Measurements from ENCODE around the gene IL15RA.
A peak's percentile ranks its signal among the peaks of the same experiment; 100 is the strongest.

Gene IL15RA

DNA sequence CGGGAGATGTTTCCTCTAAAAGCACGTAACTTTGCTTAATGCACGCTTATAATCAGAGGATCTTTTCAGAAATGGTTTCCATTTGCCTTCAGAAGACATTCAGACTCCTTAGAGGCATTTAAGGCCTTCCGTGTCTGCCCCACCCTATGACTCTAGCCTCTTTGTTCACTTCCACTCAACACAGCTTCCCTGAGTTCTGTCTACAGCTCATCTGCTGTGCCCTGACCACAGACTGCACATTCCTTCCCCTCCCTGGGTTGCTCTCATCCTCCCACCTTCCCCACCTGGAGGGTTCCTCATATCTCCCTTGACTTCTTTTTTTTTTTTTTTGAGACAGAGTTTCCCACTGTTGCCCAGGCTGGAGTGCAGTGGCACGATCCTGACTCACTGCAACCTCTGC, 70.7 kb downstream of the IL15RA start:
- CTCF ChIA-PET: interaction anchor here (0.8 to 1.3 kb wide), 2 partner anchors 9 to 12 kb away, joined by 3 read pairs; no protein-coding TSS in a partner anchor
- WGBS (ENCODE audit: insufficient coverage): 99% methylated on average over 5 of the region's 5 CpGs
- H3K4me3 ChIP-seq (ENCODE audit: control insufficient read depth in 1 of 7, extremely low read depth in 1 of 7, insufficient read depth in 4 of 7, low read depth in 2 of 7, low read length in 6 of 7): no peak overlapping the region

GRCh38 chr10:5905854-5906507, 71.4 kb downstream of the IL15RA start:
- Histone ChIP-seq H3K27ac (ENCODE audit: insufficient read depth in 1 of 2, low read depth in 1 of 2, low read length in 2 of 2, poor library complexity in 1 of 2, severe bottlenecking in 2 of 2) (no peak overlapping the region), H3K4me1 (ENCODE audit: control extremely low read depth in 1 of 4, control insufficient read depth in 4 of 4, insufficient read depth in 4 of 4, low read length in 3 of 4) (peaks cover 0 to 5% (median 0%) of the 10 kb centered on the region in 4 experiments), H3K4me3 (ENCODE audit: control insufficient read depth in 1 of 7, extremely low read depth in 1 of 7, insufficient read depth in 4 of 7, low read depth in 2 of 7, low read length in 6 of 7) (no peak overlapping the region), H3K9me3 (ENCODE audit: control extremely low read depth in 1 of 5, control insufficient read depth in 4 of 5, insufficient read depth in 2 of 5, low read depth in 1 of 5, low read length in 4 of 5) (peaks cover 0 to 2% (median 0%) of the 10 kb centered on the region in 5 experiments), H3K36me3 (ENCODE audit: control insufficient read depth in 4 of 4, insufficient read depth in 4 of 4, low read length in 3 of 4) (peaks cover 18 to 52% (median 34%) of the 10 kb centered on the region in 4 experiments), H3K27me3 (replicated peaks in 2 of 5; ENCODE audit: control insufficient read depth in 4 of 5, insufficient read depth in 5 of 5, low read length in 4 of 5) (no peaks in the 10 kb centered on the region)
- 88% methylated on average over 13 of the region's 13 CpGs for WGBS (ENCODE audit: insufficient coverage)
- POLR2A ChIA-PET: no interaction called here
- DNase-seq: no peak
- CTCF ChIA-PET: interaction anchor here (0.8 to 1.3 kb wide), 3 partner anchors 9 to 13 kb away, joined by 3 read pairs; no protein-coding TSS in a partner anchor

More for the DNA sequence above, 70.7 kb downstream of the IL15RA start:
- POLR2A ChIA-PET: no interaction called here
- Histone ChIP-seq H3K4me1 (ENCODE audit: control extremely low read depth in 1 of 4, control insufficient read depth in 4 of 4, insufficient read depth in 4 of 4, low read length in 3 of 4) (peaks cover 0 to 5% (median 0%) of the 10 kb centered on the region in 4 experiments), H3K36me3 (ENCODE audit: control insufficient read depth in 4 of 4, insufficient read depth in 4 of 4, low read length in 3 of 4) (peaks cover 22 to 58% (median 41%) of the 10 kb centered on the region in 4 experiments), H3K27ac (ENCODE audit: insufficient read depth in 1 of 2, low read depth in 1 of 2, low read length in 2 of 2, poor library complexity in 1 of 2, severe bottlenecking in 2 of 2) (no peak overlapping the region), H3K27me3 (replicated peaks in 2 of 5; ENCODE audit: control insufficient read depth in 4 of 5, insufficient read depth in 5 of 5, low read length in 4 of 5) (no peaks in the 10 kb centered on the region), H3K9me3 (ENCODE audit: control extremely low read depth in 1 of 5, control insufficient read depth in 4 of 5, insufficient read depth in 2 of 5, low read depth in 1 of 5, low read length in 4 of 5) (peaks cover 0 to 2% (median 0%) of the 10 kb centered on the region in 5 experiments)
- DNase-seq: no peak

DNA sequence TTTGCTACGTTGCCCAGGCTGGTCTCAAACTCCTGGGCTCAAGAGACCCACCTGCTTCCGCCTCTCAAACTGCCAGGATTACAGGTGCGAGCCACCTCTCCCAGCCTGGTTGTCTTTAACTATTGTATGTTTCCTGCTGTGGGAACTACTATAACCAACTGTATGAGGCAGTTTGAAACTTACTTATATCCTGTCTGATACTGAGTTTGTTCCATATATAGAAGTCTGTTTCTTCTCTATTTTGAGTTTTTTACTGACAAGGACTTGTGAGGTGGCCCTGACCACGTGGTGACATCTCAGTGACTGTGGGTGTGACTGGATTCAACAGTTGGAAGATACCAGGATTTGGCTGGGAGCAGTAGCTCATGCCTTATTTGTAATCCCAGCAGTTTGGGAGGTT, 73.1 kb downstream of the IL15RA start:
- ChIA-PET POLR2A (no interaction called here), CTCF (no interaction called here)
- DNase-seq: peak in 1 of 3 donors; percentile 12
- Histone ChIP-seq H3K4me3 (ENCODE audit: control insufficient read depth in 1 of 7, extremely low read depth in 1 of 7, insufficient read depth in 4 of 7, low read depth in 2 of 7, low read length in 6 of 7) (no peak overlapping the region), H3K9me3 (ENCODE audit: control extremely low read depth in 1 of 5, control insufficient read depth in 4 of 5, insufficient read depth in 2 of 5, low read depth in 1 of 5, low read length in 4 of 5) (peaks cover 0 to 2% (median 0%) of the 10 kb centered on the region in 5 experiments), H3K4me1 (ENCODE audit: control extremely low read depth in 1 of 4, control insufficient read depth in 4 of 4, insufficient read depth in 4 of 4, low read length in 3 of 4) (peaks cover 0 to 5% (median 0%) of the 10 kb centered on the region in 4 experiments), H3K36me3 (ENCODE audit: control insufficient read depth in 4 of 4, insufficient read depth in 4 of 4, low read length in 3 of 4) (peaks cover 7 to 34% (median 19%) of the 10 kb centered on the region in 4 experiments), H3K27ac (ENCODE audit: insufficient read depth in 1 of 2, low read depth in 1 of 2, low read length in 2 of 2, poor library complexity in 1 of 2, severe bottlenecking in 2 of 2) (no peak overlapping the region), H3K27me3 (replicated peaks in 2 of 5; ENCODE audit: control insufficient read depth in 4 of 5, insufficient read depth in 5 of 5, low read length in 4 of 5) (no peaks in the 10 kb centered on the region)
- WGBS (ENCODE audit: insufficient coverage): 100% methylated on average over 2 of the region's 4 CpGs

DNA sequence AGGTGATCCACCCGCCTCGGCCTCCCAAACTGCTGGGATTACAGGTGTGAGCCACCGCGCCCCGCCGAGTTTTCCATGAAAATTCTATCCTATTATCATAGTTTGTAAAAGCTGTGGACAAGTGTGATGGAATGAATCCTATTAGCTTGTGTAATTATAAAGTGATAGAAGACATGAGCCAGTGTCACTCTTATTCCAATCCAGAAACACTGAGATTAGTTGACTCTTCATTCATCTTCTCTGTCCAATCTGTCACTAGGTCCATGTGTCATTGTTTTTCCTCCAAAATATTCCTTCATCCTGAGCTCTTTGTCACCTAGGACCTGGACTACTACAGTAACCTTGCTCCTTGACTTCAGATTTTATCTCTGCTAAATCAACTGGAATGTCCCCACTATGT, 73.8 kb downstream of the IL15RA start:
- Histone ChIP-seq H3K9me3 (ENCODE audit: control extremely low read depth in 1 of 5, control insufficient read depth in 4 of 5, insufficient read depth in 2 of 5, low read depth in 1 of 5, low read length in 4 of 5) (peaks cover 0 to 2% (median 0%) of the 10 kb centered on the region in 5 experiments), H3K27ac (ENCODE audit: insufficient read depth in 1 of 2, low read depth in 1 of 2, low read length in 2 of 2, poor library complexity in 1 of 2, severe bottlenecking in 2 of 2) (no peak overlapping the region), H3K4me3 (ENCODE audit: control insufficient read depth in 1 of 7, extremely low read depth in 1 of 7, insufficient read depth in 4 of 7, low read depth in 2 of 7, low read length in 6 of 7) (no peak overlapping the region), H3K36me3 (ENCODE audit: control insufficient read depth in 4 of 4, insufficient read depth in 4 of 4, low read length in 3 of 4) (peaks cover 3 to 28% (median 16%) of the 10 kb centered on the region in 4 experiments), H3K27me3 (replicated peaks in 2 of 5; ENCODE audit: control insufficient read depth in 4 of 5, insufficient read depth in 5 of 5, low read length in 4 of 5) (no peaks in the 10 kb centered on the region), H3K4me1 (ENCODE audit: control extremely low read depth in 1 of 4, control insufficient read depth in 4 of 4, insufficient read depth in 4 of 4, low read length in 3 of 4) (peaks cover 0 to 5% (median 0%) of the 10 kb centered on the region in 4 experiments)
- DNase-seq: no peak
- WGBS (ENCODE audit: insufficient coverage): no CpG with 5 or more reads among the region's 6 CpGs
- ChIA-PET POLR2A (no interaction called here), CTCF (interaction anchor here (1.3 kb wide), 1 partner anchor 12 kb away, joined by 3 read pairs; no protein-coding TSS in a partner anchor)

DNA sequence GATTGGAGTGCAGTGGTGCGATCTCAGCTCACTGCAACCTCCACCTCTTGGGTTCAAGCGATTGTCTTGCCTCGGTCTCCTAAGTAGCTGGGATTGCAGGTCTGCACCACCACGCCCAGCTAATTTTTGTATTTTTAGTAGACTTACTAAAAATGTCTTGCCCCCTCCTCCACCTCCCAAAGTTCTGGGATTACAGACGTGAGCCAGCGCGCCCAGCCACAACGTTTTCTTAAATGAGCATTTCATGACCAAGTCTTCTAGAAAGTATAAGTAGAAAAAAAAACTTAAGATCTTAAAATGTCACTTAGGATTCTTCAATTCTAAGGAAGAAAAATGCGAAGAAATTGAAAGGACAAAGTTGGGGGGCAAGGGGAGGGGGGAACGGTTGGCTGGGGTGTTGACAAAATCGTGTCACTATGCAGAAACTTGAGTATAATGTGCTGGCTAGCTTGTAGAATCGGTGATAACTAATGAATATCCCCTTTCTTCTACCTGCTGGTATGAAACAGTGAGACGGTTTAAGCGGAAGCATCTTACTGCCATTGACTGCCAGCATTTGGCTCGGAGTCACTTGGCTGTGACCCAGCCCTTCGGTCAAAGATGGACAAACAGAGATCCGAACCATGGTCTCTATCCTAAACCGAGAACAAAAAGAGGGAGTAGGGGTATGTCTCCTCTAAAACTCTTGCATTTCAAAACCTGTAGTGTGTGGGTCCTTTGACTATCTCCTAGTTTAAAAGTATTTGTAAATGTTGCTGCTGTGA, 74.7 kb downstream of the IL15RA start:
- Histone ChIP-seq H3K9me3 (ENCODE audit: control extremely low read depth in 1 of 5, control insufficient read depth in 4 of 5, insufficient read depth in 2 of 5, low read depth in 1 of 5, low read length in 4 of 5) (peaks cover 0 to 5% (median 0%) of the 10 kb centered on the region in 5 experiments), H3K4me3 (ENCODE audit: control insufficient read depth in 1 of 7, extremely low read depth in 1 of 7, insufficient read depth in 4 of 7, low read depth in 2 of 7, low read length in 6 of 7) (no peak overlapping the region), H3K27ac (ENCODE audit: insufficient read depth in 1 of 2, low read depth in 1 of 2, low read length in 2 of 2, poor library complexity in 1 of 2, severe bottlenecking in 2 of 2) (no peak overlapping the region), H3K36me3 (ENCODE audit: control insufficient read depth in 4 of 4, insufficient read depth in 4 of 4, low read length in 3 of 4) (peaks cover under 1 to 30% (median 14%) of the 10 kb centered on the region in 4 experiments), H3K4me1 (ENCODE audit: control extremely low read depth in 1 of 4, control insufficient read depth in 4 of 4, insufficient read depth in 4 of 4, low read length in 3 of 4) (peaks cover 0 to 5% (median 0%) of the 10 kb centered on the region in 4 experiments), H3K27me3 (replicated peaks in 2 of 5; ENCODE audit: control insufficient read depth in 4 of 5, insufficient read depth in 5 of 5, low read length in 4 of 5) (no peaks in the 10 kb centered on the region)
- DNase-seq: no peak
- 96% methylated on average over 9 of the region's 18 CpGs for WGBS (ENCODE audit: insufficient coverage)
- ChIA-PET POLR2A (no interaction called here), CTCF (interaction anchor here (1.3 kb wide), 1 partner anchor 11 kb away, joined by 3 read pairs; no protein-coding TSS in a partner anchor)
